Mesenchymal stem cell (in vitro differentiated cells and primary cell): ENCODE data around the gene CRYBG1.

ENCODE experiments used
- DNase-seq: peaks from one replicate; pipeline ENCODE4 v3.0.0-alpha.2; 2013
- H2AFZ ChIP-seq: one replicate; pipeline ENCODE4 v1.6.1; 2013; ENCODE audit warnings: low read depth, mild to moderate bottlenecking, control low read depth, inconsistent platforms, low read length, moderate library complexity
- H2AK5ac ChIP-seq: 2 replicates; pipeline ENCODE4 v1.6.1; 2013; ENCODE audit warnings: low read length, moderate library complexity, mild to moderate bottlenecking, inconsistent platforms; ENCODE audit not compliant: severe bottlenecking
- H2BK120ac ChIP-seq: one replicate; pipeline ENCODE4 v1.6.1; 2013; ENCODE audit warnings: low read depth, mild to moderate bottlenecking, inconsistent platforms, low read length, moderate library complexity
- H2BK12ac ChIP-seq, 2 experiments: one replicate each; pipeline ENCODE4 v1.6.1; 2013; ENCODE audit warnings: inconsistent platforms in 2 of 2, low read length in 2 of 2, mild to moderate bottlenecking in 2 of 2, moderate library complexity in 2 of 2, control low read depth in 1 of 2
- H2BK15ac ChIP-seq: one replicate; pipeline ENCODE4 v1.6.1; 2013; ENCODE audit warnings: mild to moderate bottlenecking, low read depth, inconsistent platforms; ENCODE audit not compliant: poor library complexity, severe bottlenecking
- H2BK5ac ChIP-seq: 2 replicates; pipeline ENCODE4 v1.6.1; 2013; ENCODE audit warnings: low read depth, mild to moderate bottlenecking, low read length, control low read depth, inconsistent platforms; ENCODE audit not compliant: poor library complexity, severe bottlenecking
- H3K14ac ChIP-seq, 2 experiments: one replicate each; pipeline ENCODE4 v1.6.1; 2013; ENCODE audit warnings: inconsistent platforms in 2 of 2, low read length in 2 of 2, control low read depth in 1 of 2, mild to moderate bottlenecking in 1 of 2, moderate library complexity in 1 of 2
- H3K18ac ChIP-seq, 2 experiments: one replicate each; pipeline ENCODE4 v1.6.1; 2013; ENCODE audit warnings: inconsistent platforms in 2 of 2, low read length in 2 of 2, control low read depth in 1 of 2, low read depth in 1 of 2, mild to moderate bottlenecking in 1 of 2
- H3K23ac ChIP-seq, 2 experiments: one replicate each; pipeline ENCODE4 v1.6.1; 2013; ENCODE audit warnings: inconsistent platforms in 2 of 2, low read length in 2 of 2, mild to moderate bottlenecking in 2 of 2, moderate library complexity in 2 of 2, control low read depth in 1 of 2
- H3K27ac ChIP-seq: 2 replicates; pipeline ENCODE4 v1.5.1; 2013; ENCODE audit warnings: mild to moderate bottlenecking, moderate library complexity, low read length, control low read depth, inconsistent platforms; ENCODE audit not compliant: poor library complexity, severe bottlenecking
- H3K27me3 ChIP-seq, 2 experiments: 2 replicates each; pipeline versions ENCODE4 v1.6.1 to v1.7.0; 2013; ENCODE audit warnings: low read length in 2 of 2, mild to moderate bottlenecking in 2 of 2, moderate library complexity in 2 of 2, control low read depth in 1 of 2, inconsistent platforms in 1 of 2; ENCODE audit not compliant: control insufficient read depth in 1 of 2, insufficient read depth in 1 of 2
- H3K36me3 ChIP-seq, 2 experiments: 2 replicates each; pipeline versions ENCODE4 v1.6.1 to v1.7.0; 2013; ENCODE audit warnings: low read length in 2 of 2, control low read depth in 1 of 2, inconsistent platforms in 1 of 2, low read depth in 1 of 2, mild to moderate bottlenecking in 1 of 2; ENCODE audit not compliant: insufficient read depth in 2 of 2, control insufficient read depth in 1 of 2
- H3K4ac ChIP-seq, 2 experiments: one replicate each; pipeline ENCODE4 v1.6.1; 2013; ENCODE audit warnings: inconsistent platforms in 2 of 2, low read length in 2 of 2, mild to moderate bottlenecking in 2 of 2, moderate library complexity in 2 of 2, control low read depth in 1 of 2, low read depth in 1 of 2
- H3K4me1 ChIP-seq: 2 replicates; pipeline ENCODE4 v1.6.1; 2013; ENCODE audit warnings: low read depth, low read length, control low read depth; ENCODE audit not compliant: control insufficient read depth, insufficient read depth
- H3K4me2 ChIP-seq: 2 replicates; pipeline ENCODE4 v1.6.1; 2013; ENCODE audit warnings: low read length, mild to moderate bottlenecking, inconsistent platforms; ENCODE audit not compliant: poor library complexity, severe bottlenecking
- H3K4me3 ChIP-seq, 2 experiments: 2 replicates each; pipeline versions ENCODE4 v1.5.1 to v1.7.0; 2013; ENCODE audit warnings: low read length in 2 of 2, mild to moderate bottlenecking in 2 of 2, control low read depth in 1 of 2, low read depth in 1 of 2; ENCODE audit not compliant: insufficient read depth in 1 of 2
- H3K79me1 ChIP-seq: replicated peaks from 2 replicates; pipeline ENCODE4 v1.6.1; 2013; ENCODE audit warnings: mild to moderate bottlenecking, control low read depth, low read length, inconsistent platforms; ENCODE audit not compliant: poor library complexity, severe bottlenecking
- H3K9ac ChIP-seq: 2 replicates; pipeline ENCODE4 v1.7.0; 2013; ENCODE audit warnings: mild to moderate bottlenecking, low read length, moderate library complexity
- H3K9me3 ChIP-seq: 2 replicates; pipeline ENCODE4 v1.7.0; 2013; ENCODE audit warnings: mild to moderate bottlenecking, low read length; ENCODE audit not compliant: control insufficient read depth
- H4K8ac ChIP-seq: one replicate; pipeline ENCODE4 v1.6.1; 2013; ENCODE audit warnings: inconsistent platforms, mild to moderate bottlenecking, low read length, moderate library complexity
- H4K91ac ChIP-seq: one replicate; pipeline ENCODE4 v1.6.1; 2013; ENCODE audit warnings: mild to moderate bottlenecking, low read length, inconsistent platforms
- WGBS: methylation state at CpG from one replicate; pipeline ENCODE4 v1.1.7; 2013; ENCODE audit warnings: mixed read lengths; 5-methylcytosine and 5-hydroxymethylcytosine counted together

CRYBG1 gene

GRCh38 chr6:106613590-106613989 lies 253.1 kb downstream of the CRYBG1 start:
- Histone ChIP-seq H3K4me2 (no peak overlapping the region), H2AK5ac (no peak overlapping the region), H3K9ac (no peak overlapping the region), H3K36me3 (peaks cover 0 to 7% of the 10 kb centered on the region in 2 experiments), H2AFZ (no peak overlapping the region), H4K91ac (no peak overlapping the region), H3K9me3 (no peaks in the 10 kb centered on the region), H4K8ac (no peak overlapping the region), H2BK5ac (no peak overlapping the region), H3K14ac (no peak overlapping the region), H3K4me1 (no peaks in the 10 kb centered on the region), H3K27me3 (no peaks in the 10 kb centered on the region), H3K23ac (no peak overlapping the region), H3K4ac (no peak overlapping the region), H2BK12ac (no peak overlapping the region), H2BK15ac (no peak overlapping the region), H3K4me3 (no peak overlapping the region), H3K18ac (no peak overlapping the region), H3K27ac (no peak overlapping the region), H2BK120ac (no peak overlapping the region), H3K79me1 (peaks cover 3% of the 10 kb centered on the region)
- DNase-seq: no peak
- WGBS: no CpG with 5 or more reads among the region's 1 CpG

GRCh38 chr6:106614166-106614565 lies 253.6 kb downstream of the CRYBG1 start:
- H3K23ac ChIP-seq: no peak overlapping the region
- H2AFZ ChIP-seq: no peak overlapping the region
- no peak overlapping the region for H2BK120ac ChIP-seq
- 90% methylated on average over 1 of the region's 1 CpG for WGBS
- H3K4me3 ChIP-seq: no peak overlapping the region
- no peak overlapping the region for H4K91ac ChIP-seq
- H3K9me3 ChIP-seq: no peaks in the 10 kb centered on the region
- H3K14ac ChIP-seq: no peak overlapping the region
- H3K4me2 ChIP-seq: no peak overlapping the region
- H3K36me3 ChIP-seq: peaks cover 0 to 7% of the 10 kb centered on the region in 2 experiments
- no peak overlapping the region for H3K27ac ChIP-seq
- H3K4ac ChIP-seq: no peak overlapping the region
- H3K4me1 ChIP-seq: no peaks in the 10 kb centered on the region
- no peak overlapping the region for H3K9ac ChIP-seq
- no peak overlapping the region for H4K8ac ChIP-seq
- H2BK5ac ChIP-seq: no peak overlapping the region
- H2BK15ac ChIP-seq: no peak overlapping the region
- H2BK12ac ChIP-seq: no peak overlapping the region
- H3K18ac ChIP-seq: no peak overlapping the region
- H3K27me3 ChIP-seq: no peaks in the 10 kb centered on the region
- no peak overlapping the region for H2AK5ac ChIP-seq
- H3K79me1 ChIP-seq: peaks cover 3% of the 10 kb centered on the region
- no peak for DNase-seq

- H2BK120ac ChIP-seq: no peak overlapping the region
- H3K27ac ChIP-seq: no peak overlapping the region
- H2BK15ac ChIP-seq: no peak overlapping the region
- no peak overlapping the region for H2BK12ac ChIP-seq
- no peak overlapping the region for H3K4me2 ChIP-seq
- H3K18ac ChIP-seq: no peak overlapping the region
- H2AFZ ChIP-seq: no peak overlapping the region
- H3K14ac ChIP-seq: no peak overlapping the region
- H3K9ac ChIP-seq: no peak overlapping the region
- H3K4me3 ChIP-seq: no peak overlapping the region
- no peak overlapping the region for H4K8ac ChIP-seq
- H3K4ac ChIP-seq: no peak overlapping the region
- no peak overlapping the region for H3K23ac ChIP-seq
- no peaks in the 10 kb centered on the region for H3K9me3 ChIP-seq
- WGBS: 77% methylated on average over 3 of the region's 3 CpGs
- no peaks in the 10 kb centered on the region for H3K27me3 ChIP-seq
- H3K4me1 ChIP-seq: no peaks in the 10 kb centered on the region
- H2BK5ac ChIP-seq: no peak overlapping the region
- no peak for DNase-seq
- no peak overlapping the region for H4K91ac ChIP-seq
- H3K79me1 ChIP-seq: peaks cover 3% of the 10 kb centered on the region
- H2AK5ac ChIP-seq: no peak overlapping the region
- peaks cover 0 to 7% of the 10 kb centered on the region in 2 experiments for H3K36me3 ChIP-seq
Measured at GRCh38 chr6:106614592-106615257, 254.2 kb downstream of the CRYBG1 start.

DNA sequence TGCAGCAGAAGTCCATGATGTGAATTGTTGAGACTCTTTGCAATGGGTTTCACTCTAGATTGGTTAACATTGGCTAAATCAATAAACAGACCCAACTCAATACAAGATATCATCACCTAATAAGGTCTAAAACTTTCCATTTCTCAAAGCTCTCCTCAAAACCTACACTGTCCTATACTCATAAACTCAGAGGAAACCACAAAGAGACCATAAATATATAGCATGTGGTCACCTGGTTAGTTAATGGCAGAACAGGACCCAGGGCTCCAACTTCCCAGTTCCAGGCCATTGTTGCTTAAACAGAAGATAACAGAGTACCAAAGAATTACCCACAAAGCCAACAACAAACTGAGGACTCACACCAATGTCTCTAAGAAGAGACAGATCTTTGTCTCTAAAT lies 256.8 kb downstream of the CRYBG1 start:
- Histone ChIP-seq H3K9me3 (no peaks in the 10 kb centered on the region), H3K4me3 (no peak overlapping the region), H3K36me3 (peaks cover 0 to 11% of the 10 kb centered on the region in 2 experiments), H4K91ac (no peak overlapping the region), H3K9ac (no peak overlapping the region), H2BK12ac (no peak overlapping the region), H3K79me1 (peaks cover 4% of the 10 kb centered on the region), H3K23ac (no peak overlapping the region), H3K27ac (no peak overlapping the region), H3K14ac (no peak overlapping the region), H2BK5ac (no peak overlapping the region), H2AFZ (no peak overlapping the region), H2BK15ac (no peak overlapping the region), H3K27me3 (no peaks in the 10 kb centered on the region), H3K4ac (no peak overlapping the region), H3K18ac (no peak overlapping the region), H3K4me1 (no peaks in the 10 kb centered on the region), H3K4me2 (no peak overlapping the region), H2BK120ac (no peak overlapping the region), H2AK5ac (no peak overlapping the region), H4K8ac (no peak overlapping the region)
- DNase-seq: no peak
